Spleen (tissue), 7 donors: ENCODE results near the gene DUXA.

Experiments used
- CTCF ChIP-seq, 11 experiments: fragments of 200-600 bp in 7 of 11; fragments of 450-650 bp in 4 of 11; sonication (generic) in 4 of 11; IDR thresholded peaks in 8 of 11; conservative IDR thresholded peaks in 3 of 11; 1 replicate in 7 of 11; 2 replicates in 4 of 11; pipeline versions ENCODE4 v1.4.0 to v1.8.0; 2016 to 2021; ENCODE audit warnings: antibody characterized with exemption in 11 of 11, inconsistent platforms in 4 of 11, mild to moderate bottlenecking in 1 of 11
- POLR2AphosphoS5 ChIP-seq, 3 donors: sonication (generic); formaldehyde crosslinking; IDR thresholded peaks; one replicate each; pipeline ENCODE4 v1.5.1; 2017; ENCODE audit warnings: antibody characterized with exemption in 3 of 3
- donor health status: DM: no; HTN: no; CAD: no; lungs with moderate emphysema.
- donor health status: DM: no; HTN: no; CAD: no.
- donor health status: DM: no; HTN: no; CAD: no.

GRCh38 chr19:57135797-57136196, 31.5 kb downstream of the DUXA start:
- TF ChIP-seq CTCF (IDR thresholded peaks at IDR 0.05 in 8 of 11, conservative IDR thresholded peaks at IDR 0.05 in 3 of 11) (no peak), POLR2AphosphoS5 (IDR thresholded peaks at IDR 0.05) (no peak)
